Type B pancreatic cell (in vitro differentiated cells): ENCODE results near the gene SLC12A8. TPM values are rescaled to one million over a fixed set of nuclear protein-coding genes. Genes with fewer than 3 reads are reported as not detected.

ENCODE experiments used
- DNase-seq: peaks from one replicate; pipeline ENCODE4 v3.0.0; 2021; ENCODE audit warnings: mixed read lengths; ENCODE audit not compliant: unreplicated experiment; ENCODE audit errors: extremely low spot score
- H3K27ac Mint-ChIP-seq: 2 replicates; pipeline ENCODE4 v1.8.0; 2021; ENCODE audit warnings: mild to moderate bottlenecking, mixed read lengths
- H3K27me3 Mint-ChIP-seq: 2 replicates; pipeline ENCODE4 v1.8.0; 2021; ENCODE audit warnings: mixed read lengths
- H3K36me3 Mint-ChIP-seq: 2 replicates; pipeline ENCODE4 v1.8.0; 2021; ENCODE audit warnings: mixed read lengths
- H3K4me1 Mint-ChIP-seq: one replicate; pipeline ENCODE4 v1.8.0; 2021; ENCODE audit warnings: mixed read lengths; ENCODE audit not compliant: unreplicated experiment
- H3K4me3 Mint-ChIP-seq: 2 replicates; pipeline ENCODE4 v1.8.0; 2021; ENCODE audit warnings: mild to moderate bottlenecking, mixed read lengths
- H3K9me3 Mint-ChIP-seq: 2 replicates; pipeline ENCODE4 v1.8.0; 2021; ENCODE audit warnings: mixed read lengths
- CTCF ChIP-seq: fragments of 200-600 bp; sonication (generic); conservative IDR thresholded peaks from 2 replicates; pipeline ENCODE4 v1.5.0; 2021; ENCODE audit warnings: antibody characterized with exemption, mild to moderate bottlenecking
- total RNA-seq: library from RNA; stranded (reverse); gene quantifications from 2 replicates; pipeline ENCODE4 v1.2.1, GENCODE V29; 2021; ENCODE audit warnings: low replicate concordance

The SLC12A8 gene
- total RNA-seq, 1 donor from 2014 or later = 6.8 TPM

GRCh38 chr3:125229168-125229567 lies 16.6 kb upstream of the SLC12A8 start:
- Mint-ChIP-seq H3K36me3 (peaks cover 15% of the 10 kb centered on the region), H3K4me3 (no peak overlapping the region), H3K9me3 (no peaks in the 10 kb centered on the region), H3K4me1 (no peaks in the 10 kb centered on the region), H3K27me3 (no peaks in the 10 kb centered on the region), H3K27ac (no peak overlapping the region)
- DNase-seq = no peak
- TF ChIP-seq CTCF = no peak

- TF ChIP-seq CTCF = no peak
- Mint-ChIP-seq H3K27ac (no peak overlapping the region), H3K4me3 (no peak overlapping the region), H3K36me3 (no peaks in the 10 kb centered on the region), H3K4me1 (peaks cover 10% of the 10 kb centered on the region), H3K27me3 (no peaks in the 10 kb centered on the region), H3K9me3 (no peaks in the 10 kb centered on the region)
- no peak for DNase-seq
These were observed 9.3 kb upstream of the SLC12A8 start for GRCh38 chr3:125221831-125222230.

- Mint-ChIP-seq H3K27me3 (no peaks in the 10 kb centered on the region), H3K27ac (peak overlapping the region; percentile 20), H3K4me3 (no peak overlapping the region), H3K9me3 (no peaks in the 10 kb centered on the region), H3K4me1 (peaks cover 10% of the 10 kb centered on the region), H3K36me3 (no peaks in the 10 kb centered on the region)
- DNase-seq = no peak
- no peak for TF ChIP-seq CTCF
These were observed 8.3 kb upstream of the SLC12A8 start for GRCh38 chr3:125220727-125221429.

- H3K9me3 Mint-ChIP-seq = no peaks in the 10 kb centered on the region
- TF ChIP-seq CTCF = no peak
- H3K4me1 Mint-ChIP-seq = peaks cover 10% of the 10 kb centered on the region
- no peaks in the 10 kb centered on the region for H3K27me3 Mint-ChIP-seq
- no peaks in the 10 kb centered on the region for H3K36me3 Mint-ChIP-seq
- DNase-seq = no peak
- peak overlapping the region; percentile 20 for H3K27ac Mint-ChIP-seq
- H3K4me3 Mint-ChIP-seq = no peak overlapping the region
These were observed 7.6 kb upstream of the SLC12A8 start for GRCh38 chr3:125220183-125220582.

- H3K4me1 Mint-ChIP-seq = peaks cover 10% of the 10 kb centered on the region
- H3K9me3 Mint-ChIP-seq = no peaks in the 10 kb centered on the region
- no peak for DNase-seq
- H3K27ac Mint-ChIP-seq = peak overlapping the region; percentile 77
- H3K27me3 Mint-ChIP-seq = no peaks in the 10 kb centered on the region
- H3K4me3 Mint-ChIP-seq = no peak overlapping the region
- H3K36me3 Mint-ChIP-seq = no peaks in the 10 kb centered on the region
- TF ChIP-seq CTCF = no peak
These were observed 6.7 kb upstream of the SLC12A8 start for GRCh38 chr3:125219261-125219701.

GRCh38 chr3:125214738-125215137 lies 2.2 kb upstream of the SLC12A8 start:
- peaks cover 15% of the 10 kb centered on the region for H3K27me3 Mint-ChIP-seq
- H3K27ac Mint-ChIP-seq = no peak overlapping the region
- no peaks in the 10 kb centered on the region for H3K9me3 Mint-ChIP-seq
- H3K4me1 Mint-ChIP-seq = peaks cover 13% of the 10 kb centered on the region
- no peaks in the 10 kb centered on the region for H3K36me3 Mint-ChIP-seq
- DNase-seq = no peak
- TF ChIP-seq CTCF = no peak
- H3K4me3 Mint-ChIP-seq = no peak overlapping the region
